ENCODE results near the gene SLX4IP.

SLX4IP gene

GRCh38 chr20:10629946-10630650, 195.0 kb downstream of the SLX4IP start:
- no peak for DNase-seq

GRCh38 chr20:10631126-10631525, 196.0 kb downstream of the SLX4IP start:
- no peak for DNase-seq

GRCh38 chr20:10632721-10633509, 197.8 kb downstream of the SLX4IP start:
- DNase-seq, result no peak

- DNase-seq, result no peak
These were observed 198.6 kb downstream of the SLX4IP start for GRCh38 chr20:10633718-10634117.

- DNase-seq, result no peak
These were observed 199.1 kb downstream of the SLX4IP start for GRCh38 chr20:10634211-10634610.

- DNase-seq, result no peak
These were observed 199.7 kb downstream of the SLX4IP start for GRCh38 chr20:10634683-10635411.

- no peak for DNase-seq
These were observed 200.5 kb downstream of the SLX4IP start for GRCh38 chr20:10635476-10636208.

- DNase-seq, result no peak
These were observed 201.3 kb downstream of the SLX4IP start for GRCh38 chr20:10636326-10636818.

GRCh38 chr20:10637031-10637559, 202.0 kb downstream of the SLX4IP start:
- peak in 1 of 56 donors; percentile 17 for DNase-seq

- no peak for DNase-seq
These were observed 202.5 kb downstream of the SLX4IP start for GRCh38 chr20:10637563-10637962.

- peak in 10 of 56 donors; percentile 16 to 73 (median 51) for DNase-seq
These were observed 204.1 kb downstream of the SLX4IP start for GRCh38 chr20:10639077-10639736.

- DNase-seq, result peak in 37 of 56 donors; percentile 7 to 73 (median 39)
These were observed 204.8 kb downstream of the SLX4IP start for GRCh38 chr20:10639737-10640556.

- no peak for DNase-seq
These were observed 205.8 kb downstream of the SLX4IP start for GRCh38 chr20:10640897-10641296.

GRCh38 chr20:10641467-10641866, 206.4 kb downstream of the SLX4IP start:
- DNase-seq, result no peak

GRCh38 chr20:10641893-10642292, 206.8 kb downstream of the SLX4IP start:
- DNase-seq, result no peak

- no peak for DNase-seq
These were observed 207.9 kb downstream of the SLX4IP start for GRCh38 chr20:10642856-10643559.

- no peak for DNase-seq
These were observed 208.4 kb downstream of the SLX4IP start for GRCh38 chr20:10643560-10643873.

GRCh38 chr20:10644458-10645204, 209.5 kb downstream of the SLX4IP start:
- DNase-seq, result no peak
